GM12878 (cell line): ENCODE data around the gene SLC12A2. TPM values are rescaled to one million over a fixed set of nuclear protein-coding genes. Genes with fewer than 3 reads are reported as not detected.

Experiments used
- BACH1 ChIP-seq: fragments of 450-650 bp; IDR thresholded peaks from 2 replicates; pipeline ENCODE4 v1.6.1; 2017; ENCODE audit warnings: mild to moderate bottlenecking, borderline replicate concordance
- E2F8 ChIP-seq: fragments of 450-650 bp; IDR thresholded peaks from 2 replicates; pipeline ENCODE4 v1.6.1; 2018; ENCODE audit warnings: mild to moderate bottlenecking, low read depth, moderate library complexity; ENCODE audit not compliant: partially characterized antibody
- ESRRA ChIP-seq: IDR thresholded peaks from 2 replicates; pipeline ENCODE4 v1.6.1; 2012; ENCODE audit warnings: mild to moderate bottlenecking, low read length, improper control_type of control experiment
- KDM1A ChIP-seq: fragments of 200-600 bp; sonication (generic); IDR thresholded peaks from 2 replicates; pipeline ENCODE4 v1.6.1; 2016; ENCODE audit warnings: borderline replicate concordance
- MYB ChIP-seq: fragments of 150-350 bp; IDR thresholded peaks from 2 replicates; pipeline ENCODE4 v1.6.1; 2014; ENCODE audit warnings: mild to moderate bottlenecking, low read depth, low read length, borderline replicate concordance
- NFIC ChIP-seq: IDR thresholded peaks from 2 replicates; pipeline ENCODE4 v1.6.1; 2012; ENCODE audit warnings: low read depth, mild to moderate bottlenecking, inconsistent platforms, low read length, moderate library complexity
- PAX8 ChIP-seq: fragments of 450-650 bp; IDR thresholded peaks from 2 replicates; pipeline ENCODE4 v1.6.1; 2017; ENCODE audit warnings: mild to moderate bottlenecking, moderate library complexity
- PRDM15 ChIP-seq: fragments of 450-650 bp; formaldehyde crosslinking; IDR thresholded peaks from 2 replicates; pipeline ENCODE4 v1.4.0; 2020; ENCODE audit warnings: mild to moderate bottlenecking, moderate library complexity
- TAF1 ChIP-seq: IDR thresholded peaks from 2 replicates; pipeline ENCODE4 v1.6.1; 2011; ENCODE audit warnings: mild to moderate bottlenecking, low read depth, low read length, borderline replicate concordance
- USF2 ChIP-seq: IDR thresholded peaks from 2 replicates; pipeline ENCODE4 v1.6.1; 2011; ENCODE audit warnings: low read depth, low read length, improper control_type of control experiment, borderline replicate concordance
- ZBED1 ChIP-seq: IDR thresholded peaks from 2 replicates; pipeline ENCODE4 v1.6.1; 2016; ENCODE audit warnings: borderline replicate concordance
- ZBTB4 ChIP-seq: fragments of 450-650 bp; formaldehyde crosslinking; IDR thresholded peaks from 2 replicates; pipeline ENCODE4 v1.4.0; 2022; ENCODE audit warnings: mild to moderate bottlenecking, moderate library complexity
- polyA plus RNA-seq, 11 experiments: library from polyadenylated mRNA; depleted of rRNA in 4 of 11; unstranded in 6 of 11; stranded (reverse) in 5 of 11; fragments of >200 nt; fragmentation: Nextera tagmentation in 4 of 11; fragmentation: Illumina TruSeq in 1 of 11; extraction: Ambion mirVana in 4 of 11; extraction: Trizol in 1 of 11; gene quantifications; 1 replicate in 1 of 11; 2 replicates in 10 of 11; pipeline versions ENCODE4 v1.2.1 to v1.2.3, GENCODE V29; 2011 to 2016; ENCODE audit warnings: inconsistent platforms in 2 of 11, missing spikeins in 2 of 11, low read depth in 1 of 11
- total RNA-seq, 4 experiments: library from RNA; depleted of rRNA in 3 of 4; stranded (reverse); fragments of >200 nt in 3 of 4; fragmentation: Illumina TruSeq in 1 of 4; extraction: Trizol in 1 of 4; gene quantifications; 2 replicates each; pipeline versions ENCODE4 v1.2.1 to v1.2.3, GENCODE V29; 2013 to 2021
- TF ChIP-seq, protein P1 (sequence below): fragments of 450-650 bp; IDR thresholded peaks from 2 replicates; pipeline ENCODE4 v1.6.1; 2017; ENCODE audit warnings: low read depth, mild to moderate bottlenecking, moderate library complexity

Gene SLC12A2
- total and polyA plus RNA-seq, 10 of the 15 experiments (the other 5 are each of a cell fraction or from before 2014, with no cell fraction given): 5.1 to 21.8 (median 10.5) TPM

DNA sequence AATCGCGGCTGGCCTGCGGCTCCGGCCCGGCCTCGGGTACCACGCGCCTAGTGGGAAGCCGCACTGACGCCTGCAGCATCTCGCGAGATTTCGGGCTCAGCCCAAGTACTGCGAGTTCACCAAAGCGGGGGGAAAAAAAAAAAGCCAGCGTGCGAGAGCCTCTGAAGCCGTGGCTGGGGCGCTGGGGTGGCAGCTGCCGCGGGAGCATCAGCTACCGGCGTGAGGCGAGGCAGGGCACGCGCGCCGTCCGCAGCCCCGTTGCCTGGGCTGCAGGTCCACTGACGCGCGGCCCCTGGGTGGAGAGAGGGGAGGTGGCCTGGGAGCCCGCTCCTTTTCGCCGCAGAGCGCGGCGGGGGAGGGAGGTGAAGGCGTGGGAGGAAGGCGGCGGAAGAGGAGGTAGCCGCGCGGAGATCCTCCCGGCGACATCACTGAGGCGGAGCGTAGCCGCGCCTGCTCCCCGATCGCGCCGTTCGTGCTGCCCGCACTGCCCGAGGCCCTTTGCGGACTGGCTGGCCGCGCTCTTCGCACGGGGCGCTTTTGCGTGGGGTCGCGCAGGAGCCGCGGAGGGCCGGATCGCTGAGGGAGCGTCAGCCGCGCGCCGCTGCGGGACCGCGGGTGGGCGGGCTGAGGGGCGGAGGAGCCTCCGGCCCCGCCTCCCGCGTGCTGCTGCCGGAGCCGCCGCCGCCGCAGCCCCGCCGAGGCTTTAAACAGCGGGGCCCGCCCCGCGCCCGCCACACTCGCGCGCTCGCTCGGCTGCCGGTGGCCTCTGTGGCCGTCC is at the start of gene SLC12A2 (continued):
- TF ChIP-seq E2F8: no peak
- TF ChIP-seq ESRRA: no peak
- TF ChIP-seq ZBTB4 (CRISPR knock-in tag): no peak
- TF ChIP-seq MYB: peak; percentile 8; the same call in 1 of the 2 replicates
- TF ChIP-seq, protein P1, sequence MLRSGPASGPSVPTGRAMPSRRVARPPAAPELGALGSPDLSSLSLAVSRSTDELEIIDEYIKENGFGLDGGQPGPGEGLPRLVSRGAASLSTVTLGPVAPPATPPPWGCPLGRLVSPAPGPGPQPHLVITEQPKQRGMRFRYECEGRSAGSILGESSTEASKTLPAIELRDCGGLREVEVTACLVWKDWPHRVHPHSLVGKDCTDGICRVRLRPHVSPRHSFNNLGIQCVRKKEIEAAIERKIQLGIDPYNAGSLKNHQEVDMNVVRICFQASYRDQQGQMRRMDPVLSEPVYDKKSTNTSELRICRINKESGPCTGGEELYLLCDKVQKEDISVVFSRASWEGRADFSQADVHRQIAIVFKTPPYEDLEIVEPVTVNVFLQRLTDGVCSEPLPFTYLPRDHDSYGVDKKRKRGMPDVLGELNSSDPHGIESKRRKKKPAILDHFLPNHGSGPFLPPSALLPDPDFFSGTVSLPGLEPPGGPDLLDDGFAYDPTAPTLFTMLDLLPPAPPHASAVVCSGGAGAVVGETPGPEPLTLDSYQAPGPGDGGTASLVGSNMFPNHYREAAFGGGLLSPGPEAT: peak; percentile 84
- TF ChIP-seq NFIC: no peak; the same call in 1 of the 2 replicates
- TF ChIP-seq BACH1: peak; percentile 87
- no peak for TF ChIP-seq PRDM15 (CRISPR knock-in tag)
- TF ChIP-seq PAX8: no peak
- peak; percentile 38; the same call in 1 of the 2 replicates for TF ChIP-seq ZBED1
- no peak for TF ChIP-seq KDM1A
- TF ChIP-seq TAF1: peak; percentile 70
- TF ChIP-seq USF2: no peak; the same call in 1 of the 2 replicates
